ENCODE results near the gene ZNF723.
"Not testable (repeated sequence)": the region's sequence is repeated elsewhere in the genome, so short reads cannot be mapped to it uniquely, and the experiment has no call there.

The ZNF723 gene

GRCh38 chr19:22832031-22832762 lies at the start of gene ZNF723:
Gene ZNF723 (plus strand): TSS chr19:22832291. CDS start chr19:22832380, 89 bp downstream.
- DNase-seq (ENCODE audit: low read depth), result no peak

GRCh38 chr19:22783651-22784410 lies 48.3 kb upstream of the ZNF723 start, which contains the start of gene ZNF99:
Gene ZNF99 (minus strand): TSS chr19:22784151. CDS start chr19:22784016, 135 bp downstream.
- no peak for DNase-seq (ENCODE audit: low read depth)

- not testable (repeated sequence) for DNase-seq (ENCODE audit: low read depth)
Observed at GRCh38 chr19:22792863-22793262, 39.2 kb upstream of the ZNF723 start.

- no peak for DNase-seq (ENCODE audit: low read depth)
Observed at GRCh38 chr19:22797040-22797439, 35.1 kb upstream of the ZNF723 start.

- DNase-seq (ENCODE audit: low read depth), result no peak
Observed at GRCh38 chr19:22806418-22806817, 25.7 kb upstream of the ZNF723 start.

GRCh38 chr19:22807061-22807835 lies 24.8 kb upstream of the ZNF723 start:
- DNase-seq (ENCODE audit: low read depth), result no peak

- DNase-seq (ENCODE audit: low read depth), result no peak
Observed at GRCh38 chr19:22814124-22814523, 18.0 kb upstream of the ZNF723 start.

GRCh38 chr19:22831211-22831610 lies 880 bp upstream of the ZNF723 start:
- DNase-seq (ENCODE audit: low read depth), result no peak

GRCh38 chr19:22857713-22858320 lies 25.7 kb downstream of the ZNF723 start:
- not testable (repeated sequence) for DNase-seq (ENCODE audit: low read depth)

- no peak for DNase-seq (ENCODE audit: low read depth)
Observed at GRCh38 chr19:22882797-22883196, 50.7 kb downstream of the ZNF723 start.

- no peak for DNase-seq (ENCODE audit: low read depth)
Observed at GRCh38 chr19:22893855-22894270, 61.8 kb downstream of the ZNF723 start.

GRCh38 chr19:22901431-22902130 lies 69.5 kb downstream of the ZNF723 start:
- no peak for DNase-seq (ENCODE audit: low read depth)
